Stimulated activated memory B cell treated with anti-CD40 and anti-IgM and Interleukin-4, amounts not matched to agents 10 μg/mL and 1 μg/mL and 100 μg/mL, for 72 hours (primary cell): ENCODE data around the gene PSMB3.
A peak's percentile ranks its signal among the peaks of the same experiment; 100 is the strongest.

Experiments used
- ATAC-seq: fragments of 150-1000 bp; cut with Tn5 transposase; 2 replicates; pipeline ENCODE4 v1.10.0; 2021
- H3K27ac Mint-ChIP-seq: one replicate; pipeline ENCODE4 v1.8.0; 2022; ENCODE audit warnings: mild to moderate bottlenecking, mixed read lengths
- H3K27me3 Mint-ChIP-seq: one replicate; pipeline ENCODE4 v1.8.0; 2022; ENCODE audit warnings: mixed read lengths
- H3K36me3 Mint-ChIP-seq: one replicate; pipeline ENCODE4 v1.8.0; 2022; ENCODE audit warnings: mixed read lengths
- H3K4me1 Mint-ChIP-seq: one replicate; pipeline ENCODE4 v1.8.0; 2022; ENCODE audit warnings: mixed read lengths
- H3K4me3 Mint-ChIP-seq: one replicate; pipeline ENCODE4 v1.8.0; 2022; ENCODE audit warnings: mild to moderate bottlenecking, moderate library complexity, mixed read lengths
- H3K9me3 Mint-ChIP-seq: one replicate; pipeline ENCODE4 v1.8.0; 2022; ENCODE audit warnings: mixed read lengths

The PSMB3 gene

DNA sequence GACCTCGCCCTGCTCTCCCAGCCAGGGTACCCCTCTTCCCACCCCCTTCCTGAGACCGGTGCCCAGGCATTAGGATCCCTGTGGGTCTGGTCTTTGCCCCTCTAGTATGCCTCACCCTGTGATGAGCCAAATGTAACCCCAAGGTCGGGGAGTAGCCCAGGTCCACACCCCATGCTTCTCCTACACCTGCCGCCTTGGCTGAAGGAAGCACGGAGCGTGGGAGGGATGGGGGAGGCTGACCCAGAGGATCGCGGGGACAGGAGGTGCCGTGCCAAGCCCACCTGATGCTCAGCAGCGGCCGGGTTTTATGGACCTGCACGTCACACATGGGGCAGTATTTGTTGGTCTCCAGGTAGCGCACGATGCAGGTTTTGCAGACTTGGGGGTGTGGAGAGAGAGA, 13.2 kb upstream of the PSMB3 start:
- H3K27ac Mint-ChIP-seq: no peak overlapping the region
- no peaks in the 10 kb centered on the region for H3K9me3 Mint-ChIP-seq
- H3K27me3 Mint-ChIP-seq: peaks cover 20% of the 10 kb centered on the region
- no peak overlapping the region for H3K4me3 Mint-ChIP-seq
- ATAC-seq: no peak
- no peaks in the 10 kb centered on the region for H3K36me3 Mint-ChIP-seq
- peaks cover 28% of the 10 kb centered on the region for H3K4me1 Mint-ChIP-seq

DNA sequence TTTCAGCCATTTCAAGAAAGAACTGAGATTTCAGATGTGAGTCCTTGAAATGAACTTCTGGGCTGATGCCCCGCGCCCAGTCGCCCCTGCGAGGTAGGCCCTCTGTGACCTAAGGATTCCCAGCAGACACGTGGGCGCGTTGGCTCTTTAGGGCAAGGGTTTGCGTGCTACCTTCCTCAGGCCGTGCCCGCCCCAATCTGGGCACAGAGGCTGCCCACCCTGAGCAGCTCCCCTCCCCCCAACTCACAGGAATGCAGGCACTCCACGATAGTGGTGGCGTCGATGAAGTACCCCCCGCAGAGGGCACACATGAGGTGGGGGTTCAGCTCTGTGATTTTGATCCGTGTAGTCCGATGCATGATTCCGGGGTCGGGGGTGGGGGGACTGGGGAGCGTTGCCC, 12.5 kb upstream of the PSMB3 start:
- Mint-ChIP-seq H3K27ac (no peak overlapping the region), H3K9me3 (no peaks in the 10 kb centered on the region), H3K36me3 (no peaks in the 10 kb centered on the region), H3K4me1 (peaks cover 21% of the 10 kb centered on the region), H3K27me3 (peaks cover 24% of the 10 kb centered on the region), H3K4me3 (no peak overlapping the region)
- no peak for ATAC-seq

DNA sequence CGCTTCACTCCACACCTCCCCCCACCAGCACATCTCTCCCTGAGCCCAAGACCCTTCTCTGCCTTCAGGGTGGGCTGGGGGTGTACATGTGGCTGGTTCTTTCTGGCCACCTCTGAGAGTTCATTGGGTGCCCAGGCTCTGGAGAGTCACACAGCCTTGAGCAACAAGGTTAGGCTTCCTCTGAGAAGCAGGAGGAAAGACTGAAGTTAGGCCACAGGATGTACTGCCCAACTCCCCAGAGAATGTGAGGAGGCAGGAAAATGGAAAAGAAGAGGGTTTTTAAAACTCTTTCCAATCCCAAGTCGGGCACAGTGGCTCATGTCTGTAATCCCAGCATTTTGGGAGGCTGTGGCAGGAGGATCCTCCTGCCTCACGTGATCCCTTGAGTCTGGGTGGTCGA, 11.7 kb upstream of the PSMB3 start:
- no peak for ATAC-seq

DNA sequence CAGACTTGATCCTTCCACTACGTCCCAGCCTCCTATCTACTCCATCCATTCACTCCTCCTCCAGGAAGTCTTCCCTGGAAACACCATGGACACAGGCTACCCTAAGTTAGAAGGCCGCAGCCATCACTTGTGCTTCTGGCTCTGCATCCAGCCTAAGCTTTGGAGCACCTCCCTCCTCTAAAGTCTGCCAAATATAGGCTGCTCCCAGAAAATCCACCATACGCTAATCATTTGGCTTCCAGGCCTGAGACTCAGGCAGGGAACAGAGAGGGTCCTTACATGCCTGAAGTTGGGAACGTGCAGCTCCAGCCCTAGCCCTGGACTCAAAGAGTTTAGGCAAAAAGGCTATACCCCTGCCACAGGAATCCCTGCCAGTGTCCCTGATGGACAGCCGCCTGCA, 11.1 kb upstream of the PSMB3 start:
- peaks cover 33% of the 10 kb centered on the region for H3K27me3 Mint-ChIP-seq
- peaks cover 26% of the 10 kb centered on the region for H3K4me1 Mint-ChIP-seq
- H3K9me3 Mint-ChIP-seq: no peaks in the 10 kb centered on the region
- no peak overlapping the region for H3K27ac Mint-ChIP-seq
- no peak overlapping the region for H3K4me3 Mint-ChIP-seq
- H3K36me3 Mint-ChIP-seq: no peaks in the 10 kb centered on the region
- ATAC-seq: no peak

More for the DNA sequence above, 11.7 kb upstream of the PSMB3 start:
- peaks cover 27% of the 10 kb centered on the region for H3K27me3 Mint-ChIP-seq
- no peak overlapping the region for H3K4me3 Mint-ChIP-seq
- no peak overlapping the region for H3K27ac Mint-ChIP-seq
- H3K36me3 Mint-ChIP-seq: no peaks in the 10 kb centered on the region
- H3K9me3 Mint-ChIP-seq: no peaks in the 10 kb centered on the region
- peaks cover 19% of the 10 kb centered on the region for H3K4me1 Mint-ChIP-seq

DNA sequence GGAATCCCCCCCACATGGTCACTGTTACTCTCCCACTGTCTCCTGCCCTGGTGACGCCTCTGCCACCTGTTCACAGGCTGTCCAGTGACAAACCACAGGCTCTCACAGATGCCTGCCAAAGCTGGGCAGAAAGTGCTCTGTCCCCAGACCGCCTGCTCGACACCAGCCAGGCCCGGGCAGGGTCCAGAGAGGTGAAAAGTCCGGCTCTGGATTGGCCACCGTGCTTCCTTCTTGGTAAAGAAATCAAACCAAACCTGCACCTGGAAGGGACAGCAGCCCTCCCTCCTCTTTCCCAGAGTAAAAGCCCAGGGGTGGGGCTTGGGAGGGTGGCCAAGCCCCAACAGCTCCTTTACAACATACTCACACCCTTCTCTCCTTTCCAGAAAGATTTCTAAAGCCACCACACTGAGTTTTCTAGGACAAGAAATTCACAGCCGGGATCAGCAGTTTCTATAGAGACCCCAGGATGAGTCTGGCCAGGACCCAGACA, 10.6 kb upstream of the PSMB3 start:
- H3K27ac Mint-ChIP-seq: no peak overlapping the region

DNA sequence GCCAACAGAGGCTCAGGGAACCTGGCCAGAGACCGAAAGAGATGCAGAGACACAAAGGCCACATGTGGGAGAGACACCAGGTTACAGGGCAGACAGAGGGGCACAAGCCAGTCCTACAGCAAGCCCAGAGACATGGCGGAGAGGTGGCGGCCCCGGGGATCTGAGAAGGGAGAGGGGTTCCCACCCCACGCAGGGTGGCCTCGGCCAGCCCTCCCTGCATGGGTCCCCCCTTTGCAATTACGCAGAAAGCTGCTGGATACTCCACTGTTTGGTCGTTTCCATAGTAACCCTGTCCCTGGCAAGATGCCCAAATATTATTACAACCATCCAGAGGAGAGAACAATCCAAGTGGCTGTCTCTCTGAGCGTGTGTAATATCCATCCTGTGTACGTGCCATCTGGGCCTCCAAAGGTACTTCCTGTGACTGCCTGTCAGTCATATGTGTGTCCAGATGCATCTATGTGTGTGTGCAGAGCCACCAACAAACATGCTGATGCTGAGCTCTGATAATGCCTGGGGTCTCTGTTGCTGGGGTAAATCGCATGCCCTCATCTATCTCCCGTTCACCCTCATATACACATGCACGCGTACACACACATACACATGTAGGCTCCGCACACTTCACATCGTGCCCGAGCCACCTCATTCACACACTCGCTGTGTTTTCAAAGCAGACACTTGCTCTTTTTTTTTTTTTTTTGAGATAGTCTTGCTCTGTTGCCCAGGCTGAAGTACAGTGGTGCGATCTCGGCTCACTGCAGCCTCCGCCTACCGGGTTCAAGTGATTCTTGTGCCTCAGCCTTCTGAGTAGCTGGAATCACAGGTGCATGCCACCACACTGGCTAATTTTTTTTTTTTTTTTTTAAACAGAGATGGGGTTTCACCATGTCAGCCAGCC, 9.9 kb upstream of the PSMB3 start:
- Mint-ChIP-seq H3K4me1 (peaks cover 35% of the 10 kb centered on the region), H3K27ac (no peak overlapping the region), H3K36me3 (no peaks in the 10 kb centered on the region), H3K4me3 (no peak overlapping the region), H3K27me3 (peaks cover 45% of the 10 kb centered on the region), H3K9me3 (no peaks in the 10 kb centered on the region)
- no peak for ATAC-seq

More for the DNA sequence above, 10.6 kb upstream of the PSMB3 start:
- no peaks in the 10 kb centered on the region for H3K36me3 Mint-ChIP-seq
- H3K4me3 Mint-ChIP-seq: no peak overlapping the region
- no peak for ATAC-seq
- H3K4me1 Mint-ChIP-seq: peaks cover 31% of the 10 kb centered on the region
- no peaks in the 10 kb centered on the region for H3K9me3 Mint-ChIP-seq
- H3K27me3 Mint-ChIP-seq: peaks cover 38% of the 10 kb centered on the region

DNA sequence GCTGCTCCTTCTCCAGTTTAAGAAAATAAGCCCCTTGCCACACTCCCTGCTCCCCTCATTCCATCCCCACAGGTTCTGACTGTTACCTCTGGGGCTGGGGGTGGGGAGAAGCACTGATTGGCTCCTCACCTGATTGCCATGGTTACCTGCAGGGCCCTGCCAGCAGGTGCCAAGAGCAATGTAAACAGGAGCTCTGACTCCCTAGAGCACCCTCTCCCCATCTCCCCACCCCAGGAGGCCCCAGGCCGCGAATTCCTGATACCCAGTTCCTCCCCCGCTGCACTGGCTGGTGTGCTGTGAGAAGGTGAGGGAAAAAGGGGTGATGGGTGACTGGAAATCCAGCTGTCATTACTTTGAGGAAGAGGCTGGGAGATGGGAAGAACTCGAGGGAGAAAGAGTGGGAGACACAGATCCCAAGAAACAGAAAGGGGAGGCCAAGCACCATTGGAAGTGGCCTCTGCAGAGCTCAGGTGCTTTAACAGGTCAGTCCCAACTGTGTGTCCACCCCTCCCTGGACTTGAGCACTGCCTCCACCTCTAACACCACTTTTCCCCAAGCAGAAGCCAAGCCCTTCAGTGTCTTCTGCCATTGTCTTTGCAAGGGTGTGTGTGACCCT, 8.9 kb upstream of the PSMB3 start:
- Mint-ChIP-seq H3K36me3 (no peaks in the 10 kb centered on the region), H3K4me1 (peaks cover 29% of the 10 kb centered on the region), H3K27ac (no peak overlapping the region), H3K4me3 (no peak overlapping the region), H3K9me3 (no peaks in the 10 kb centered on the region), H3K27me3 (peaks cover 41% of the 10 kb centered on the region)
- ATAC-seq: no peak

DNA sequence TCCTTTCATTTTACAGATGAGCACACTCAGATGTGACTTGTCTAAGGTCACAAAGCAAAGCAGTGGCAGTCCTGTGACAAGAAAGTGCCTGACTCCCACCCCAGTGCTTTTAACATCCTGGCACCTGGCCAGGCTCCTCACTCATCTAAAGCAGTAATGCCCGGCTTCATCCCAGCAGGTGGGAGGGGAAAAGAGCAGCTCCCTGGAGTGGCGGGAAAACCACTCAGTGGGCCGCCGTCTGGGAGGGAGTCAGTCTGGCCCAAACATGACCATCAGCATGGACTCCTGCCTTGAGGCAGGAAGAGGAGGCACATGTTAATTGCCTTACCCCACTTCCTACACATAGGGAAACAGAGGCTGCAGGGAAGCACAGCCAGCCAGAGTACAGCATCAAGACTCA, 7.0 kb upstream of the PSMB3 start:
- peaks cover 39% of the 10 kb centered on the region for H3K4me1 Mint-ChIP-seq
- peaks cover 49% of the 10 kb centered on the region for H3K27me3 Mint-ChIP-seq
- ATAC-seq: no peak
- H3K27ac Mint-ChIP-seq: no peak overlapping the region
- no peaks in the 10 kb centered on the region for H3K9me3 Mint-ChIP-seq
- H3K36me3 Mint-ChIP-seq: no peaks in the 10 kb centered on the region
- H3K4me3 Mint-ChIP-seq: no peak overlapping the region

DNA sequence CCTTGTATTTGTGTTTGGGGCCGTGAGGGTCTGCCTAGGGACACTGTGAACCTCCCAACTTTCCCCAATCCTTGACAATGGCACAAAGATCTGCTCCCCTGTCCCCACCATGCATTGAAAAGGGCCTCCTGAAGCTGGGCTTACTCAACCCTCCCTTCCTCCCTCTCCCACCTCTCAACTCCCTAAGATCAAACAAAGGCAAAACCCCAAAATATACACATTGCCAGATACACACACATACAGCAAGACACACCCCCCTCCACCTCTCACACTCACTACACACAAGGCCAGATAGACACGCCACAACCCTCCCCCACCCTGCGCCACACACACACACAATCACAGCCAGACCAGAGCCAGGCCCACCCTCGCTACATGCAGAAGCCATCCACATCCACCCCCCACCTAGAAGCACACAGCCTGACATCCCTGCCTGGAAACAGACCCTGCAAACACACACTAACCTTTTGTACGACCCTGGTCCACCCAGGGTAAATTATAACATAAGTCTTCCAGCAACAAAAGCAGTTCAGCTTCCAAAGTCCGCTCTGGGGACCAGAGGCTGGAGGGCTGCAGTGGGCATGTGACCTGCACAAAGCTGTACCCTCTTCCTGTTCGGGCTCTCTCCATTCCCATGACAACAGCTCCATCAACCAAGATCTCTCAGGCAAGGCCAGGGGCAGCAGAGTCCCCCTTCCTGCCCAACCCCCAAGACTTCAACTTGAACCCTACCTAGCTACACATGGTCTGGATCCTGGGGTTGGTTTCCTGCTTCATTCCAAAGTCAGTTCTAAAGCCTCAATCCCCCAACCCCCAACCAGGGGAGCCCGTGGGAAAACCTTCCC, 6.3 kb upstream of the PSMB3 start:
- Mint-ChIP-seq H3K27me3 (peaks cover 55% of the 10 kb centered on the region), H3K4me1 (peaks cover 46% of the 10 kb centered on the region), H3K4me3 (peak overlapping the region; percentile 79), H3K27ac (peak overlapping the region; percentile 53), H3K36me3 (no peaks in the 10 kb centered on the region), H3K9me3 (no peaks in the 10 kb centered on the region)
- no peak for ATAC-seq

DNA sequence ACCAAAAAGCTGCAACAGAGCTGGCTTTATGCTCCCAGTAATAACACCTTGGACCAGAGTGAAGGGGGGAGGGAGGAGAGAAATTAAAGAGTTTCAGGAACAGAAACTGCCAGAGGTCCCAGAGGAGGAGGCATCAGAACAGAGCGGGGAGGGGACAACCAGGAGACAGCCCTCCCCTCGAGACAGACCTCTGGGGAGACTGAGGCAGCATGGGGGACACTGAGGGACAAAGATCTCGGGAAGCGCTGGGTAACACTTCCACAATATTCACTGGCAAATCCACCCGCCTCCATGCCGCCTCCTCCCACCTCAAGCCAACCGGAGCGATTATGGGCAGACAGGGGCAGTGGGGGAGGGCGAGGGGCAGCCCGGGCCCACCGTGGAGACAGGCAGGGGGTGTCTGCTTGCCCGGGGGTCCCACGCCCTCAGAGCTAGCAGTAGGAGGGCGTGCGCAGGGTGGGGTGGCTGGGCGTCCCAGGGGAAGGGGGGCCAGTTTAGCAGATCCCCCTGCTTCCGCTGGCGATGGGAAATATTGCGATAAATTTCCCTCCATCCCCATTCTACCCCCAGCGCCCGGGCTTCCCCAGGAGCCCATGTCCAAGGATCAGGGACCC, 5.6 kb upstream of the PSMB3 start:
- Mint-ChIP-seq H3K4me1 (peaks cover 53% of the 10 kb centered on the region), H3K27ac (peak overlapping the region; percentile 53), H3K36me3 (no peaks in the 10 kb centered on the region), H3K27me3 (peaks cover 61% of the 10 kb centered on the region), H3K9me3 (no peaks in the 10 kb centered on the region), H3K4me3 (peak overlapping the region; percentile 79)
- ATAC-seq: peak; percentile 58

DNA sequence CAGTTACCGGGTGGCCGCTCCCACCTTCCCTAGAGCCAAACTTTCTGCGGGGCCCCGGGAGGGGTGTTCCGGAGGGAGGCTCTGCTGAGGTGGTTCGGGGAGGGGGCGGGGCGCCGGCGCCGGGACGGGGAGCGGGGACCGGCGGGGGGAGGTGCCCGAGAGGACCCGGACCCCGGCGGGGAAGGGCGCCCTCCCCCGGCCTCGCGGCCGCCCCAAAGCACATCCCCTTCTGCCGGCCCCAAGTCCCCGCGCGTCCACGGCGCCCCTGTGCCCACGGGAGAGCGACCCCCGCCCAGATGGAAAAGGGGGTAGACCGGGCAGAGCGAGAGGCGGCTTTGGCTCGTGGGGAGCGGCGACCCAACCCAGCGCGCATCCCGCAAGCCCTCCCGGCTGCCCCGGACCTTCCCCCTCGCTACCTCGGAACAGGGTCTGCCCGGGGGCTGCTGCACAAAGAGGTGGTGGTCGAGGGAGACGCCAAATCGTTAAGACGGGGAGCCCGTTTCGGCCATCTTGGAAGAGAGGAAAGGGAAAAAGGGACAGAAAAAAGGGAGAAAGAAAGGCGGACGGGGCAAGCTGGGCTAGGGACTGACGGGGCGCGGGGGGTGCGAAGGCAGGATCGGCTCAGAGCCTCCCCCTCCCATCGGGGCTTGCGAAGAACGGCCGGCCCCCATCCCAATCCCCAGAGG, 4.9 kb upstream of the PSMB3 start:
- Mint-ChIP-seq H3K4me3 (peak overlapping the region; percentile 79), H3K27me3 (peaks cover 61% of the 10 kb centered on the region), H3K27ac (no peak overlapping the region), H3K36me3 (peaks cover 3% of the 10 kb centered on the region), H3K9me3 (no peaks in the 10 kb centered on the region), H3K4me1 (peaks cover 54% of the 10 kb centered on the region)
- ATAC-seq: no peak

DNA sequence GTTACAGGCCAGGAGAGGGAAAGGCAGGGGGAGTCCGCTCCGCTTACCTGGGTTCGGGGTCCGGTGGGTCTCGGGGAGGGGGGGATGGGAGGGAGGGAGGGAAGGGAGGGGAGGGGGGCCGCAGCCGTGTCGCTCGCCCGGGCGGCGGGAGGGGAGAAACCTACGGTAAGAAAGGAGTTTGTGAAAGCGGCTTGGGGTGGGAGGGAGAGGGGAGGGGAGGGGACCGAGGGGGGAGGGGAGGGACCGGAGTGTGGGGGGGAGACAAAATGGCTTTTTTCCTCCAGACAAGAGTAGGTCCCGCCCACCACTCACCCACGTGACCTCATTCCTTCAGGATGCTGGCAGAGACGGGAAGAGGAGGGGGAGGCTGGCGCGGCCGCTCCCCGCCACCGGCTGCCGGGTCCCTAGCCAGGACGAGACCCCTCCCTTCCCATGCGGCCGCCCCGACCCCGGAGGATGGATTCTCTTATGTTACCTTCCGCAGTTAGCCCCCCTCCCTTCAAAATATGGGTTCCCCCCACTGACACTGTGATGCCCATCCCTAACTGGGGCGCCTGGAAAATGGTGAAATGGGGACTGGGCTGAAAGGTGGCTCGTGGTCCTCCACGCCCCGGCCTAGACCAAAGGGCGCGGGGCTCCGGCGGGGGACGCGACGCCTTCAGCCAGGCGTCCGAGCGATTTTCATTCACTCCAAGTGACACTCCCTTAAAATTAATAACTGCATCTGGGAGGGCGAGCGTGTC, 4.2 kb upstream of the PSMB3 start, which contains the start of gene PCGF2:
TSS of gene PCGF2 (minus strand) at position 188 of the 743 bp plus-strand sequence. CDS start 7,934 bp downstream, outside the sequence.
- H3K4me1 Mint-ChIP-seq: peaks cover 53% of the 10 kb centered on the region

DNA sequence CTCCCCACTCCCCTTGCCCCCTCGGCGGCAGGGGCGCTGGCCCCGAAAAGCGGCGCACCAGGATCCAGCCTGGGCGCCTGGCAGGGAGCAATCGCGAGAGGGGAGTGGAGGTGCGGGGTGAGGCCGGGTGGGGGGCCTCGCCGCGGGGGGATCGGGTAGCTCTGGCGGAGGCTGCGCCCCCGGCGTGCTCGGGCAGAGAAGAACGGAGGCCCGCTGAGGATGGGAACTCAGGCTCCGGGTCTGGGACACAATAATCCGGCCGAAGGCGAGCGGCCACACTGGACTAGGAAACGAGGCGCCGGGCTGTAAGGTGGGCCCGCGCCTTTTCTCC, 3.7 kb upstream of the PSMB3 start:
- H3K4me3 Mint-ChIP-seq: peak overlapping the region; percentile 15
- H3K27ac Mint-ChIP-seq: no peak overlapping the region
- H3K4me1 Mint-ChIP-seq: peaks cover 53% of the 10 kb centered on the region
- peaks cover 9% of the 10 kb centered on the region for H3K36me3 Mint-ChIP-seq
- no peak for ATAC-seq
- no peaks in the 10 kb centered on the region for H3K9me3 Mint-ChIP-seq
- peaks cover 56% of the 10 kb centered on the region for H3K27me3 Mint-ChIP-seq

More for the DNA sequence above, 4.2 kb upstream of the PSMB3 start, which contains the start of gene PCGF2:
- Mint-ChIP-seq H3K4me3 (peak within 1 kb of the TSS; percentile 79), H3K9me3 (no peaks in the 10 kb centered on the region), H3K27me3 (peaks cover 61% of the 10 kb centered on the region), H3K36me3 (peaks cover 5% of the 10 kb centered on the region), H3K27ac (peak within 1 kb of the TSS; percentile 53)
- ATAC-seq: no peak
